Natural killer cell (primary cell): ENCODE measurements around the gene PHF5A. TPM values are rescaled to one million over a fixed set of nuclear protein-coding genes. Genes with fewer than 3 reads are reported as not detected.

Experiments used
- ATAC-seq, 3 donors: fragments of 150-1000 bp in 2 of 3; fragments of 200-7000 bp in 1 of 3; cut with Tn5 transposase; 1 replicate in 1 of 3; 2 replicates in 2 of 3; pipeline ENCODE4 v1.10.0; 2021; ENCODE audit warnings: mild to moderate bottlenecking in 2 of 3, moderate library complexity in 2 of 3
- DNase-seq, 2 donors: peaks; one replicate each; pipeline versions ENCODE4 v3.0.0 to v3.0.0-alpha.2; 2013 to 2021; ENCODE audit warnings: mixed read lengths in 1 of 2
- H3K27ac ChIP-seq: one replicate; pipeline ENCODE4 v1.5.1; 2013; ENCODE audit warnings: mild to moderate bottlenecking, low read length
- H3K27me3 ChIP-seq: one replicate; pipeline ENCODE4 v1.6.1; 2013; ENCODE audit warnings: low read length; ENCODE audit not compliant: control insufficient read depth, insufficient read depth
- H3K36me3 ChIP-seq: one replicate; pipeline ENCODE4 v1.6.1; 2013; ENCODE audit warnings: low read length; ENCODE audit not compliant: control insufficient read depth, insufficient read depth
- H3K4me1 ChIP-seq: one replicate; pipeline ENCODE4 v1.6.1; 2013; ENCODE audit warnings: low read length; ENCODE audit not compliant: control insufficient read depth, insufficient read depth
- H3K4me3 ChIP-seq: one replicate; pipeline ENCODE4 v1.5.1; 2013; ENCODE audit warnings: low read length
- H3K9me3 ChIP-seq: one replicate; pipeline ENCODE4 v1.6.1; 2013; ENCODE audit warnings: low read length; ENCODE audit not compliant: control insufficient read depth, insufficient read depth
- H3K27ac Mint-ChIP-seq, 2 donors: one replicate each; pipeline ENCODE4 v1.8.0; 2022; ENCODE audit warnings: mild to moderate bottlenecking in 2 of 2, mixed read lengths in 2 of 2, moderate library complexity in 1 of 2
- H3K27me3 Mint-ChIP-seq, 2 donors: one replicate each; pipeline ENCODE4 v1.8.0; 2022; ENCODE audit warnings: low read depth in 2 of 2, mixed read lengths in 2 of 2
- H3K36me3 Mint-ChIP-seq: one replicate; pipeline ENCODE4 v1.8.0; 2022; ENCODE audit warnings: mixed read lengths
- H3K4me1 Mint-ChIP-seq, 2 donors: one replicate each; pipeline ENCODE4 v1.8.0; 2022; ENCODE audit warnings: mixed read lengths in 2 of 2
- H3K4me3 Mint-ChIP-seq: one replicate; pipeline ENCODE4 v1.8.0; 2022; ENCODE audit warnings: mild to moderate bottlenecking, moderate library complexity, mixed read lengths
- H3K9me3 Mint-ChIP-seq, 2 donors: one replicate each; pipeline ENCODE4 v1.8.0; 2022; ENCODE audit warnings: mixed read lengths in 2 of 2
- CTCF ChIP-seq: fragments of 200-600 bp; IDR thresholded peaks from one replicate; pipeline ENCODE4 v1.8.0; 2022; ENCODE audit warnings: antibody characterized with exemption
- WGBS: methylation state at CpG from one replicate; pipeline ENCODE4 v1.1.7; 2013; ENCODE audit warnings: missing lambda C conversion rate; ENCODE audit not compliant: insufficient coverage; 5-methylcytosine and 5-hydroxymethylcytosine counted together
- intact Hi-C: fragments of 100-400 bp; cut with micrococcal nuclease; formaldehyde crosslinking; loops from one replicate; pipeline ENCODE4 v1.14.2; 2022
- total RNA-seq, 4 donors: library from RNA; stranded (reverse); fragments of 120-200 nt in 1 of 4; gene quantifications; one replicate each; pipeline versions ENCODE4 v1.2.3 to v1.2.4, GENCODE V29; 2013 to 2022

Gene PHF5A
- total RNA-seq, 3 donors from 2014 or later (not counting 1 experiment from before 2014, with no cell fraction given): 31.8 to 41.8 (median 37.6) TPM

- intact Hi-C loops: no loop called here
- H3K27ac ChIP-seq: no peak overlapping the region
These were observed 42.7 kb downstream of the PHF5A start for GRCh38 chr22:41425660-41426365.

GRCh38 chr22:41418717-41419116 is 49.8 kb downstream of the PHF5A start:
- no peak for TF ChIP-seq CTCF
- ATAC-seq (no peak), DNase-seq (no peak)
- Mint-ChIP-seq H3K4me3 (no peak overlapping the region), H3K36me3 (no peaks in the 10 kb centered on the region), H3K9me3 (no peaks in the 10 kb centered on the region), H3K4me1 (peaks cover 11 to 22% of the 10 kb centered on the region in 2 donors), H3K27me3 (no peaks in the 10 kb centered on the region), H3K27ac (no peak overlapping the region)
- 98% methylated on average over 9 of the region's 9 CpGs for WGBS
- Histone ChIP-seq H3K27me3 (no peaks in the 10 kb centered on the region), H3K27ac (no peak overlapping the region), H3K4me3 (no peak overlapping the region), H3K4me1 (peaks cover 20% of the 10 kb centered on the region), H3K9me3 (no peaks in the 10 kb centered on the region), H3K36me3 (peaks cover 6% of the 10 kb centered on the region)
- intact Hi-C loops: no loop called here

More at GRCh38 chr22:41425660-41426365, 42.7 kb downstream of the PHF5A start:
- no peak for TF ChIP-seq CTCF
- H3K4me1 ChIP-seq: peaks cover 16% of the 10 kb centered on the region
- H3K27me3 Mint-ChIP-seq: no peaks in the 10 kb centered on the region
- H3K4me3 Mint-ChIP-seq: no peak overlapping the region
- peak; percentile 49 to 77 (median 64) for ATAC-seq
- no peak overlapping the region for H3K4me3 ChIP-seq
- peaks cover 11 to 13% of the 10 kb centered on the region in 2 donors for H3K4me1 Mint-ChIP-seq
- DNase-seq: peak in 1 of 2 donors; percentile 66
- no peaks in the 10 kb centered on the region for H3K9me3 Mint-ChIP-seq
- H3K9me3 ChIP-seq: no peaks in the 10 kb centered on the region
- H3K27me3 ChIP-seq: no peaks in the 10 kb centered on the region
- 47% methylated on average over 8 of the region's 9 CpGs for WGBS
- H3K36me3 ChIP-seq: peaks cover 24% of the 10 kb centered on the region
- peak overlapping the region; percentile 54 to 84 for H3K27ac Mint-ChIP-seq
- H3K36me3 Mint-ChIP-seq: no peaks in the 10 kb centered on the region

GRCh38 chr22:41417622-41418390 is 50.7 kb downstream of the PHF5A start:
- Histone ChIP-seq H3K36me3 (peaks cover 2% of the 10 kb centered on the region), H3K4me3 (no peak overlapping the region), H3K27me3 (no peaks in the 10 kb centered on the region), H3K9me3 (no peaks in the 10 kb centered on the region), H3K4me1 (peaks cover 24% of the 10 kb centered on the region), H3K27ac (no peak overlapping the region)
- DNase-seq (no peak), ATAC-seq (no peak)
- no peak overlapping the region for H3K4me3 Mint-ChIP-seq
- intact Hi-C loops: no loop called here
- no peak overlapping the region for H3K27ac Mint-ChIP-seq
- no peaks in the 10 kb centered on the region for H3K36me3 Mint-ChIP-seq
- no peaks in the 10 kb centered on the region for H3K27me3 Mint-ChIP-seq
- TF ChIP-seq CTCF: no peak
- no peaks in the 10 kb centered on the region for H3K9me3 Mint-ChIP-seq
- WGBS: 97% methylated on average over 12 of the region's 13 CpGs
- peaks cover 11 to 27% of the 10 kb centered on the region in 2 donors for H3K4me1 Mint-ChIP-seq
